GM12875 (cell line): ENCODE results near the gene PIGC.
A peak's percentile ranks its signal among the peaks of the same experiment; 100 is the strongest.

ENCODE experiments used
- H3K4me3 ChIP-seq: one replicate; pipeline ENCODE4 v1.5.1; 2011; ENCODE audit warnings: low read depth, low read length, control low read depth
- CTCF ChIP-seq: IDR thresholded peaks from 2 replicates; pipeline ENCODE4 v1.5.1; 2011; ENCODE audit warnings: low read depth, mild to moderate bottlenecking, control low read depth, inconsistent platforms, low read length, moderate library complexity, borderline replicate concordance; ENCODE audit not compliant: insufficient read depth

The PIGC gene

GRCh38 chr1:172443666-172444453, at the start of gene PIGC:
TSS of gene PIGC (minus strand) at chr1:172444069. CDS start at chr1:172442622, 1,447 bp downstream.
- peak within 1 kb of the TSS; percentile 76 for H3K4me3 ChIP-seq
- peak; percentile 91 for TF ChIP-seq CTCF

GRCh38 chr1:172492421-172492820, 48.6 kb upstream of the PIGC start:
- no peak for TF ChIP-seq CTCF
- no peak overlapping the region for H3K4me3 ChIP-seq

- no peak overlapping the region for H3K4me3 ChIP-seq
- TF ChIP-seq CTCF: no peak
Measured at GRCh38 chr1:172489847-172490246, 46.0 kb upstream of the PIGC start.

- H3K4me3 ChIP-seq: no peak overlapping the region
- no peak for TF ChIP-seq CTCF
Measured at GRCh38 chr1:172488393-172488792, 44.5 kb upstream of the PIGC start.

- no peak for TF ChIP-seq CTCF
- H3K4me3 ChIP-seq: no peak overlapping the region
Measured at GRCh38 chr1:172487550-172487949, 43.7 kb upstream of the PIGC start.

GRCh38 chr1:172486805-172487454, 43.1 kb upstream of the PIGC start:
- no peak for TF ChIP-seq CTCF
- H3K4me3 ChIP-seq: no peak overlapping the region

- no peak for TF ChIP-seq CTCF
- no peak overlapping the region for H3K4me3 ChIP-seq
Measured at GRCh38 chr1:172485626-172486025, 41.8 kb upstream of the PIGC start.
